Measurements from ENCODE around the gene POU2F3.

Gene POU2F3

DNA sequence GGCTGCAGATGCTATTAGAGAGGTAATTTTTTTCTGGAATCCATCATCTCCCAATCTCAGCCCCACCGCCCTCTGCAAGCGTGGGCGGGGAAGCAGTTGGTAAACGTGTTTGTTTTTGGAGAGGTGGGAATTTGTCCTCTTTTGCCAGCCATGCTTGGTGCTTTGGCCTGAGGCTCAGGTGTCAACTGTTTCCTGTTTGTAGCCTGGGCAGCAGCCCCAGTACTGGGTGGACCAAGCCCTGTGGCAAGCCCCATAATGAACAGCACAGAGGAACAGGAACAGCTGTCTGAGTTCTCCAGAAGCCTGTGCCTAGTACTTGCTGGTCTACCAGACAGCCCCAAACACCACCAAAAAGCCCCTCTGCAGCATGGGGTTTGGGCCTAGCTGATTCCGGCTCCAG lies 39.6 kb downstream of the POU2F3 start:
- Histone ChIP-seq H3K4me1 (ENCODE audit: control insufficient read depth, insufficient read depth, low read length) (no peaks in the 10 kb centered on the region), H3K9me3 (ENCODE audit: control insufficient read depth, insufficient read depth, low read depth, low read length) (no peaks in the 10 kb centered on the region), H3K27ac (ENCODE audit: extremely low read depth, low read depth, low read length) (no peak overlapping the region), H3K36me3 (ENCODE audit: control insufficient read depth in 2 of 2, insufficient read depth in 1 of 2, low read length in 2 of 2) (no peaks in the 10 kb centered on the region), H3K4me3 (ENCODE audit: low read depth, low read length) (no peak overlapping the region)
- CTCF ChIA-PET, result interaction anchor here (0.6 to 2.1 kb wide), 3 partner anchors 20 to 56 kb away, joined by 3 to 8 read pairs (median 3); no protein-coding TSS in a partner anchor
- POLR2A ChIA-PET, result no interaction called here
- peak; percentile 27; the same call in 1 of the 2 replicates for TF ChIP-seq KLF1 (tag by site-specific recombination; IDR thresholded peaks at IDR 0.05)
- no peak for TF ChIP-seq PRDM1 (tag by site-specific recombination; IDR thresholded peaks at IDR 0.05)
- no peak for TF ChIP-seq ZNF518A (tag by site-specific recombination; conservative IDR thresholded peaks at IDR 0.05; ENCODE audit: low read depth)
- no peak for TF ChIP-seq ZNF335 (tag by site-specific recombination; conservative IDR thresholded peaks at IDR 0.05)
- TF ChIP-seq ZBTB21 (tag by site-specific recombination; IDR thresholded peaks at IDR 0.05), result no peak
- no peak for TF ChIP-seq ZNF621 (tag by site-specific recombination; IDR thresholded peaks at IDR 0.05)
- TF ChIP-seq ZNF121 (tag by site-specific recombination; IDR thresholded peaks at IDR 0.05), result no peak
- TF ChIP-seq INSM2 (tag by site-specific recombination; IDR thresholded peaks at IDR 0.05), result no peak
- no peak for TF ChIP-seq OSR2 (tag by site-specific recombination; IDR thresholded peaks at IDR 0.05)
- TF ChIP-seq ZNF521 (tag by site-specific recombination; IDR thresholded peaks at IDR 0.05), result no peak
- TF ChIP-seq, protein P1, sequence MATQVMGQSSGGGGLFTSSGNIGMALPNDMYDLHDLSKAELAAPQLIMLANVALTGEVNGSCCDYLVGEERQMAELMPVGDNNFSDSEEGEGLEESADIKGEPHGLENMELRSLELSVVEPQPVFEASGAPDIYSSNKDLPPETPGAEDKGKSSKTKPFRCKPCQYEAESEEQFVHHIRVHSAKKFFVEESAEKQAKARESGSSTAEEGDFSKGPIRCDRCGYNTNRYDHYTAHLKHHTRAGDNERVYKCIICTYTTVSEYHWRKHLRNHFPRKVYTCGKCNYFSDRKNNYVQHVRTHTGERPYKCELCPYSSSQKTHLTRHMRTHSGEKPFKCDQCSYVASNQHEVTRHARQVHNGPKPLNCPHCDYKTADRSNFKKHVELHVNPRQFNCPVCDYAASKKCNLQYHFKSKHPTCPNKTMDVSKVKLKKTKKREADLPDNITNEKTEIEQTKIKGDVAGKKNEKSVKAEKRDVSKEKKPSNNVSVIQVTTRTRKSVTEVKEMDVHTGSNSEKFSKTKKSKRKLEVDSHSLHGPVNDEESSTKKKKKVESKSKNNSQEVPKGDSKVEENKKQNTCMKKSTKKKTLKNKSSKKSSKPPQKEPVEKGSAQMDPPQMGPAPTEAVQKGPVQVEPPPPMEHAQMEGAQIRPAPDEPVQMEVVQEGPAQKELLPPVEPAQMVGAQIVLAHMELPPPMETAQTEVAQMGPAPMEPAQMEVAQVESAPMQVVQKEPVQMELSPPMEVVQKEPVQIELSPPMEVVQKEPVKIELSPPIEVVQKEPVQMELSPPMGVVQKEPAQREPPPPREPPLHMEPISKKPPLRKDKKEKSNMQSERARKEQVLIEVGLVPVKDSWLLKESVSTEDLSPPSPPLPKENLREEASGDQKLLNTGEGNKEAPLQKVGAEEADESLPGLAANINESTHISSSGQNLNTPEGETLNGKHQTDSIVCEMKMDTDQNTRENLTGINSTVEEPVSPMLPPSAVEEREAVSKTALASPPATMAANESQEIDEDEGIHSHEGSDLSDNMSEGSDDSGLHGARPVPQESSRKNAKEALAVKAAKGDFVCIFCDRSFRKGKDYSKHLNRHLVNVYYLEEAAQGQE (tag by site-specific recombination; IDR thresholded peaks at IDR 0.05), result no peak
- TF ChIP-seq, protein P2, sequence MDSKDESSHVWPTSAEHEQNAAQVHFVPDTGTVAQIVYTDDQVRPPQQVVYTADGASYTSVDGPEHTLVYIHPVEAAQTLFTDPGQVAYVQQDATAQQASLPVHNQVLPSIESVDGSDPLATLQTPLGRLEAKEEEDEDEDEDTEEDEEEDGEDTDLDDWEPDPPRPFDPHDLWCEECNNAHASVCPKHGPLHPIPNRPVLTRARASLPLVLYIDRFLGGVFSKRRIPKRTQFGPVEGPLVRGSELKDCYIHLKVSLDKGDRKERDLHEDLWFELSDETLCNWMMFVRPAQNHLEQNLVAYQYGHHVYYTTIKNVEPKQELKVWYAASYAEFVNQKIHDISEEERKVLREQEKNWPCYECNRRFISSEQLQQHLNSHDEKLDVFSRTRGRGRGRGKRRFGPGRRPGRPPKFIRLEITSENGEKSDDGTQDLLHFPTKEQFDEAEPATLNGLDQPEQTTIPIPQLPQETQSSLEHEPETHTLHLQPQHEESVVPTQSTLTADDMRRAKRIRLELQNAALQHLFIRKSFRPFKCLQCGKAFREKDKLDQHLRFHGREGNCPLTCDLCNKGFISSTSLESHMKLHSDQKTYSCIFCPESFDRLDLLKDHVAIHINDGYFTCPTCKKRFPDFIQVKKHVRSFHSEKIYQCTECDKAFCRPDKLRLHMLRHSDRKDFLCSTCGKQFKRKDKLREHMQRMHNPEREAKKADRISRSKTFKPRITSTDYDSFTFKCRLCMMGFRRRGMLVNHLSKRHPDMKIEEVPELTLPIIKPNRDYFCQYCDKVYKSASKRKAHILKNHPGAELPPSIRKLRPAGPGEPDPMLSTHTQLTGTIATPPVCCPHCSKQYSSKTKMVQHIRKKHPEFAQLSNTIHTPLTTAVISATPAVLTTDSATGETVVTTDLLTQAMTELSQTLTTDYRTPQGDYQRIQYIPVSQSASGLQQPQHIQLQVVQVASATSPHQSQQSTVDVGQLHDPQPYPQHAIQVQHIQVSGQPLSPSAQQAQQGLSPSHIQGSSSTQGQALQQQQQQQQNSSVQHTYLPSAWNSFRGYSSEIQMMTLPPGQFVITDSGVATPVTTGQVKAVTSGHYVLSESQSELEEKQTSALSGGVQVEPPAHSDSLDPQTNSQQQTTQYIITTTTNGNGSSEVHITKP (tag by site-specific recombination; IDR thresholded peaks at IDR 0.05), result no peak
- TF ChIP-seq ZNF169 (tag by site-specific recombination; IDR thresholded peaks at IDR 0.05), result no peak
- no peak for TF ChIP-seq ZNF274 (IDR thresholded peaks at IDR 0.05; ENCODE audit: low read length)
- TF ChIP-seq ZNF274 (tag by site-specific recombination; IDR thresholded peaks at IDR 0.05; ENCODE audit: borderline replicate concordance), result no peak
- TF ChIP-seq ZNF114 (tag by site-specific recombination; IDR thresholded peaks at IDR 0.05), result no peak
- no peak for TF ChIP-seq ZNF138 (tag by site-specific recombination; IDR thresholded peaks at IDR 0.05; ENCODE audit: borderline replicate concordance)
- TF ChIP-seq, protein P3, sequence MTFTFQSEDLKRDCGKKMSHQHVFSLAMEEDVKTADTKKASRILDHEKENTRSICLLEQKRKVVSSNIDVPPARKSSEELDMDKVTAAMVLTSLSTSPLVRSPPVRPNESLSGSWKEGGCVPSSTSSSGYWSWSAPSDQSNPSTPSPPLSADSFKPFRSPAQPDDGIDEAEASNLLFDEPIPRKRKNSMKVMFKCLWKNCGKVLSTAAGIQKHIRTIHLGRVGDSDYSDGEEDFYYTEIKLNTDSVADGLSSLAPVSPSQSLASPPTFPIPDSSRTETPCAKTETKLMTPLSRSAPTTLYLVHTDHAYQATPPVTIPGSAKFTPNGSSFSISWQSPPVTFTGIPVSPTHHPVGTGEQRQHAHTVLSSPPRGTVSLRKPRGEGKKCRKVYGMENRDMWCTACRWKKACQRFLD (tag by site-specific recombination; IDR thresholded peaks at IDR 0.05), result no peak
- no peak for TF ChIP-seq ZNF529 (tag by site-specific recombination; IDR thresholded peaks at IDR 0.05; ENCODE audit: insufficient replicate concordance)
- peak; percentile 32; the same call in 1 of the 2 replicates for TF ChIP-seq EGR2 (tag by site-specific recombination; IDR thresholded peaks at IDR 0.05; ENCODE audit: low read depth)
- peak; percentile 58 for TF ChIP-seq ZFHX2 (tag by site-specific recombination; conservative IDR thresholded peaks at IDR 0.05)
- TF ChIP-seq ZNF266 (tag by site-specific recombination; IDR thresholded peaks at IDR 0.05; ENCODE audit: low read depth), result no peak
